H1 (cell line): ENCODE measurements around the gene NKAIN2. TPM values are rescaled to one million over a fixed set of nuclear protein-coding genes. Genes with fewer than 3 reads are reported as not detected.

Experiments used
- ASH2L ChIP-seq: fragments of 200-600, 300-600 bp; sonication (generic); IDR thresholded peaks from one replicate; pipeline ENCODE4 v1.7.1; 2017; ENCODE audit warnings: low read length
- BRCA1 ChIP-seq: IDR thresholded peaks from 2 replicates; pipeline ENCODE4 v1.6.1; 2012; ENCODE audit warnings: low read depth, low read length, improper control_type of control experiment
- CBX5 ChIP-seq: fragments of 300-800, 300-1000 bp; sonication (generic); IDR thresholded peaks from 2 replicates; pipeline ENCODE4 v1.7.1; 2016; ENCODE audit warnings: antibody characterized with exemption, low read length, low read depth
- CTBP2 ChIP-seq: IDR thresholded peaks from 2 replicates; pipeline ENCODE4 v1.7.0; 2011; ENCODE audit warnings: borderline replicate concordance, mild to moderate bottlenecking, moderate library complexity, mixed read lengths, low read length; ENCODE audit not compliant: insufficient read depth, insufficient read length
- CTCF ChIP-seq, 3 experiments: IDR thresholded peaks; 1 replicate in 2 of 3; 2 replicates in 1 of 3; pipeline versions ENCODE4 v1.5.1 to v1.6.1; 2011; ENCODE audit warnings: low read length in 3 of 3, mild to moderate bottlenecking in 3 of 3, inconsistent platforms in 2 of 3, low read depth in 1 of 3, moderate library complexity in 1 of 3; ENCODE audit not compliant: insufficient read depth in 1 of 3; ENCODE audit errors: control extremely low read depth in 1 of 3
- E2F6 ChIP-seq: IDR thresholded peaks from 2 replicates; pipeline ENCODE4 v1.6.1; 2012; ENCODE audit warnings: inconsistent platforms
- KDM4A ChIP-seq: IDR thresholded peaks from one replicate; pipeline ENCODE4 v1.7.1; 2012; ENCODE audit warnings: low read depth, mild to moderate bottlenecking, moderate library complexity, low read length, inconsistent platforms; ENCODE audit not compliant: severe bottlenecking
- MAX ChIP-seq: IDR thresholded peaks from 2 replicates; pipeline ENCODE4 v1.6.1; 2012; ENCODE audit warnings: inconsistent platforms
- POLR2A ChIP-seq, 2 experiments: IDR thresholded peaks; 1 replicate in 1 of 2; 2 replicates in 1 of 2; pipeline ENCODE4 v1.6.1; 2011; ENCODE audit warnings: low read depth in 2 of 2, low read length in 2 of 2, mild to moderate bottlenecking in 2 of 2; ENCODE audit errors: control extremely low read depth in 1 of 2
- RFX5 ChIP-seq: IDR thresholded peaks from 2 replicates; pipeline ENCODE4 v1.6.1; 2011; ENCODE audit warnings: low read depth, low read length, improper control_type of control experiment, borderline replicate concordance
- SIN3A ChIP-seq, 2 experiments: IDR thresholded peaks in 1 of 2; conservative IDR thresholded peaks in 1 of 2; 2 replicates each; pipeline ENCODE4 v1.6.1; 2011 to 2012; ENCODE audit warnings: low read length in 2 of 2, improper control_type of control experiment in 1 of 2, low read depth in 1 of 2, mild to moderate bottlenecking in 1 of 2
- SIX5 ChIP-seq: IDR thresholded peaks from 2 replicates; pipeline ENCODE4 v1.6.1; 2011; ENCODE audit warnings: mild to moderate bottlenecking, low read depth, low read length
- SUZ12 ChIP-seq: fragments of 200-600 bp; sonication (generic); IDR thresholded peaks from 2 replicates; pipeline ENCODE4 v1.6.1; 2012; ENCODE audit warnings: mild to moderate bottlenecking, inconsistent platforms, low read length, moderate library complexity, mixed read lengths
- TAF1 ChIP-seq: IDR thresholded peaks from 2 replicates; pipeline ENCODE4 v1.6.1; 2011; ENCODE audit warnings: mild to moderate bottlenecking, low read depth, low read length
- TCF12 ChIP-seq: IDR thresholded peaks from 2 replicates; pipeline ENCODE4 v1.6.1; 2011; ENCODE audit warnings: low read depth, mild to moderate bottlenecking, low read length
- TEAD4 ChIP-seq: IDR thresholded peaks from 2 replicates; pipeline ENCODE4 v1.6.1; 2012; ENCODE audit warnings: low read depth, low read length, inconsistent platforms, mixed read lengths
- polyA plus RNA-seq, 7 experiments: library from polyadenylated mRNA; depleted of rRNA in 3 of 7; stranded (reverse) in 5 of 7; unstranded in 2 of 7; fragments of >200 nt in 5 of 7; fragments of 200-250 nt in 2 of 7; gene quantifications; 1 replicate in 5 of 7; 2 replicates in 1 of 7; 4 replicates in 1 of 7; pipeline versions ENCODE4 v1.2.1 to v1.2.3, GENCODE V29; 2011 to 2013; ENCODE audit warnings: missing spikeins in 2 of 7, mixed read lengths in 2 of 7
- total RNA-seq: library from RNA; stranded (reverse); fragmentation: NEBNext Ultra II Directional; extraction: Animal tissue kit (Norgen Biotek cat#: 25700); gene quantifications from 2 replicates; pipeline ENCODE4 v1.2.1, GENCODE V29; 2021

Gene NKAIN2
- total and polyA plus RNA-seq, 2 of the 8 experiments (the other 6 are each of a cell fraction or from before 2014, with no cell fraction given): 0.20 to 0.34 TPM

- TF ChIP-seq BRCA1 (0 out of 2 replicates have a peak, but pooled peaks have one; percentile 10), TEAD4 (peak; percentile 3; the same call in 1 of the 2 replicates), RFX5 (no peak), MAX (peak; percentile 19; the same call in 1 of the 2 replicates), CTCF (IDR thresholded peaks at IDR 0.05; ENCODE audit: control extremely low read depth in 1 of 3, insufficient read depth in 1 of 3, low read depth in 1 of 3, low read length in 3 of 3) (peak; percentile 88 to 92 (median 89)), KDM4A (peak; percentile 89), SIX5 (no peak), TAF1 (no peak), CTBP2 (peak; percentile 32), CBX5 (no peak), POLR2A (IDR thresholded peaks at IDR 0.05; ENCODE audit: control extremely low read depth in 1 of 2, low read depth in 2 of 2, low read length in 2 of 2) (no peak), TCF12 (no peak), E2F6 (peak; percentile 55; the same call in 1 of the 2 replicates), SUZ12 (peak; percentile 38; the same call in 1 of the 2 replicates), SIN3A (conservative IDR thresholded peaks at IDR 0.05 in 1 of 2, IDR thresholded peaks at IDR 0.05 in 1 of 2; ENCODE audit: low read depth in 1 of 2, low read length in 2 of 2) (peak in 1 of 2 experiments; percentile 56; a peak in 1 of 4 replicates), ASH2L (peak; percentile 66)
Measured at GRCh38 chr6:123802697-123803503, 765 bp upstream of the NKAIN2 start (continued).
